ENCODE data around the gene DNM3.
"Not testable (repeated sequence)": the region's sequence is repeated elsewhere in the genome, so short reads cannot be mapped to it uniquely, and the experiment has no call there.

The DNM3 gene

GRCh38 chr1:171984850-171985485, 143.7 kb downstream of the DNM3 start:
- no peak for DNase-seq

- no peak for DNase-seq
Measured at GRCh38 chr1:171985639-171986038, 144.3 kb downstream of the DNM3 start.

- no peak for DNase-seq
Measured at GRCh38 chr1:171988243-171988885, 147.1 kb downstream of the DNM3 start.

DNA sequence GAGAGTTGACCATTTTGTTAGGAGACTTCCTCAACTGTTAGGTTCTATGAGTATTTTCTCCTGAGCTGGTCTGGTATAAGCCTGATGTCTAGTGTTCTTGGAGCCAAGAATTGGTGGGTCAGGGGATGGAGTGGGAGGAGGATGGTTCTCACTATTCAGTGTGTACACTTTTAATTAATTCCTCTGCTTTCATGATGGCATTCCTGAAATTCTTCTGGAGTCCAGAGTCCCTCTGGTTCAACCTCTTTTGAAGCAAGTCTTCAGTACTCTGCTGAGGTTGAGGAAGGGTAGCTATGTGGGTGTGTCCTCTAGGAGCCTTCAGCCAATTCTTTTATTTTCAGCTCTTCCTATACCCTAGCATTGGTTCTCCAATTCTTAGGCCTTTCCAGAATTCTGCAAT, 149.1 kb downstream of the DNM3 start:
- no peak for DNase-seq

GRCh38 chr1:171994293-171994692, 153.0 kb downstream of the DNM3 start:
- DNase-seq: no peak

DNA sequence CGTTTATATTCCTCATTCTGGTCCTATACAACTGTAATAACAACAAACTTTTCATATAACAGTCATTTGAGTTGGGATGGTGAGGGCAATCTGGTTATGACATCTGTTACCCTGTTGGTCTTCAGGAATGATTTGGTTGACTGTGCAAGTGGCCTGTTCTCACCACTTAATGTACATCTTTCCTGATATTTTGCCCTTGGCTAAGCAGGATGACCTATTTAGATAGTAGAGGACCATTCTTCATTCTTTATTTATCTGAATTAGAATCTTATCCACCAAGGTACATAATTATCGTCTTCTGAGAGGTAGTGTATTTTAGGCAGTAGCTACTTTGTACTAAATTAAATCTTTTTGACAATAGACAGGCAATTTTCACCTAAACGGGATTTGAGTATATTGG, 154.3 kb downstream of the DNM3 start:
- DNase-seq: no peak

- no peak for DNase-seq
Measured at GRCh38 chr1:171997936-171998335, 156.6 kb downstream of the DNM3 start.

DNA sequence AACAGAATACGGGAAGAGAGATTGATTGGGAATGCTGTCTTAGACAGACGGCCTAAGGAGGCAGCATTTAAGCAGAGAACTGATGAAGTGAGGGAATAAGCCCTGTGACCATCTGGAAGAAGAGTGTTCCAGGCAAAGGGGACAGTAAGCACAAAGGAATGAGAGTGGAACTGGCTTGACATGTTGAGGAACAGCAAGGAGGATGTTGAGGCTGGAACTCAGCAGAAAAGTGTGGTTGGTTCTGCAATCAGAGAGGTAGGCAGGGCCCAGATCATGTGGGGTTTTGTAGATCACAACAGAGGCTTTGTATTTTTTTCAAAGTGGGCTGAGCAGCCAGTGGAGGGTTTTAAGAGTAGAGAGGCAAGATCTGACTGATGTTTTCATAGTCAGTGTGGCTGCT, 157.4 kb downstream of the DNM3 start:
- DNase-seq: no peak

GRCh38 chr1:171999756-172000155, 158.5 kb downstream of the DNM3 start:
- DNase-seq: no peak

DNA sequence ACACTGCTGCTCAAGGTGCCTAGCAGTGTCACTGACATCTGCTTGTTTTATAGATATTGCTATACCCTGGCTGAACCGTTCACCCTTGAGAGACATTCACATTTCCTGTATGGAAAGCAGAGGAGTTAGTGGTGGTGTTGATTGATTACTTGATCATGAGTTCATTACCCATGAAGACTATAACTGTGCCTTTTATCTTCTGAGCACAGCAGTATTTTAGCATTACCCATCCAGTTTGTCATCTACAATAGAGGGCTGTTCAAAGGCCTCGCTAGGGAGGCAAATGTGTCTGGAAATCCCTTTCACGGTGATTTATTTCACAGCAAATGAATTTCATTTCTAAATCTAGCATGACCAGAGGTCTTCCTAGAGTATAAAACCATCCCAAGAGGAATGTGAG, 160.0 kb downstream of the DNM3 start:
- no peak for DNase-seq

GRCh38 chr1:172002725-172003345, 161.5 kb downstream of the DNM3 start:
- DNase-seq: peak; percentile 5 to 7

- DNase-seq: no peak
Measured at GRCh38 chr1:172003766-172004530, 162.7 kb downstream of the DNM3 start.

DNA sequence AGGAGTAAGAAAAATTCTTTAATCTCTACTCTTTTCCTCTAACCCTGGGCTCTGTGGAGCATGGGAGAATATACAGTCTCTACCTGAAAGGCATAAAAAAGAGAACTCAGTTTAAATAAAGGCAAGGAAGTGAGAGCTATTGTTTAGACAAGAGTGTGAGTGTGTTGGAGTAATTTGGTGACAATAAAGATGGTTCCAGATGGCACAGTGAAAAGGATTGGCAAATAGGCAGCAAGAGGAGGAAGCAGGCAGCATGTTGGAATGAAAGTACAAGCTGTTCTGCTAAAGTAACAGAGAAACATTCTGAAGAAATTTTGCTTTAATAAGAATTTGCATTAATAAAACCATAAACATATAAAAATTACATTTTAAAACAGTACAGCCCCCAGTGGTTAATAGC, 163.4 kb downstream of the DNM3 start:
- no peak for DNase-seq

GRCh38 chr1:172005856-172006255, 164.6 kb downstream of the DNM3 start:
- DNase-seq: no peak

DNA sequence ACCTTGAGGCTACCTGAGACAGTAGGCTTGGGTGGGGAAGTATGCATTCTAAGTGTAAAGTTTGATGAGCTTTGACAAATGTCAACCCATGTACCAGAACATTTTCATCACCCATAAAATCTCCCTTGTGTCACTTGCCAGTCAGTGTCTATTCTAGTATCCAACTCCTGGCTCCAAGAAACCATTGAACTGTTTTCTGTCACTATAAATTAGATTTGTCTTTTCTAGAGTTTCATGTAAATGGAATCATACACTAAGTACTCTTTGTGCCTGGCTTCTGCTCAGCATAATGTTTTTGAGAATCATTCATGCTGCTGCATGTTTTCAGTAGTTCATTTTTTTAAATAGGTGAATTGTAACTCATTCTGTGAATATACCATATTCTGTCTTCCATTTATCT, 165.4 kb downstream of the DNM3 start:
- no peak for DNase-seq

DNA sequence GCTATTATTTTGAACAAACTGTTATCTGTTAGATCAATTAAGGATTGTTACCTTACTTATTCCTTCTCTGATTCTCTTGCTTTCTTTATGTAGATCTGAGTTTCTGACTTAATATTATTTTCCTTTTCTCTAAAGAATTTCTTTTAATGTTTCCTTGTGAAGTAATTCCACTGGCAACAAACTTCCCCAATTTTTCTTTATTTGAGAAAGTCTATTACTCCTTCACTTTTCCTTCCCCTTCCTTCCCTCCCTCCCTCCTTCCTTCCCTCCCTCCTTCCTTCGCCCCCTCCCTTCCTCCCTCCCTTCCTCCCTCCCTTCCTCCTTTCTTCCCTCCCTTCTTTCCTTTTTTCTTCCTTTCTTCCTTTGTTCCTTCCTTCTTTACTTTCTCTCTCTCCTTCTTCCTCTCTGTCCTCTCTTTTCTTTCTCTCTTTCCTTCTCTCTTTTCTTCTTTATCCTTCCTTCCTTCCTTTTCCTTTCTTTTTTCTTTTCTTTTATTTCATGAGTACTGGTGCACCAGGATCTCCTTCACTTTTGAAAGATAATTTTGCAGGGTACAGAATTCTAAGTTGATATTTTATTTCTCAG, 177.5 kb downstream of the DNM3 start:
- DNase-seq: no peak

DNA sequence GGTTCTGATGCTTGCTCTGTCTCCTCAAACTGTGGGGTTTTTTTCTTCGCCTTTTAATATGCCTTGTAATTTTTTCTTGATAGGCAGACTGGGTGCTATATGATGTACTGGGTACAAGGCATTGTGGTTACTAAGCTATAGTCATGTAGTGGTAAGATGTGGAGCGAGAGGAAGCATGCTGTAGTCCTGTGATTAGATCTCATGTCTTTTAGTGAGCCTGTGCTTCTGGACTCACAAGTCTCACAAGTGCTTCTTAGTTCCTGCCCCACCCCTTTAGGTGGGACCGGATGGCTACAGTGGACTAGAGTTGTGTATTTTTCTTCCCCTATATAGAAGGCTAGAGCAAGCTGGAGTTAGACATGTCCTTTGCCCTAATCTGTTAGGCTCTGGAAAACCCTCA, 178.7 kb downstream of the DNM3 start:
- no peak for DNase-seq

GRCh38 chr1:172024516-172024915, 183.2 kb downstream of the DNM3 start:
- DNase-seq: no peak

GRCh38 chr1:172024944-172025738, 183.8 kb downstream of the DNM3 start:
- DNase-seq: not testable (repeated sequence)

DNA sequence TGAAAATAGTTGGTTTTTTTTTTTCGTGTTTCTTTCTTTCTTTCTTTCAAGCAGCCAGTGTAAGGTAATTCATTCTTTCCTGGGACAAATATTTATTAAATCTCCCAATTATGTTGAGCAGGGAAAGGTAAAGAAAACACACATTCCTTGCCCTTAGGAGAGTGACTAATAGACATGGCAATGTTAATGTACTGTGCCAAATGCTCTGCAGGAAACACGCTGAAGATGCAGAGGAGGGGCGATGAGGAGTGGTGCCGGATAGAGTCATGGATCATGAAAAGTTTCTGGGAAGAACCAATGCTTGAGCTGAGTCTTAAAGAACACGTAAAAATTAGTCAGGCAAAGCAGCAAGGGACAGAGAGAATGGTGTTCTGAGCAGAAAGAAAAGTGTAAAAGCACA, 199.2 kb downstream of the DNM3 start:
- no peak for DNase-seq

- DNase-seq: no peak
Measured at GRCh38 chr1:172041102-172041501, 199.8 kb downstream of the DNM3 start.

- no peak for DNase-seq
Measured at GRCh38 chr1:172041742-172042141, 200.4 kb downstream of the DNM3 start.

DNA sequence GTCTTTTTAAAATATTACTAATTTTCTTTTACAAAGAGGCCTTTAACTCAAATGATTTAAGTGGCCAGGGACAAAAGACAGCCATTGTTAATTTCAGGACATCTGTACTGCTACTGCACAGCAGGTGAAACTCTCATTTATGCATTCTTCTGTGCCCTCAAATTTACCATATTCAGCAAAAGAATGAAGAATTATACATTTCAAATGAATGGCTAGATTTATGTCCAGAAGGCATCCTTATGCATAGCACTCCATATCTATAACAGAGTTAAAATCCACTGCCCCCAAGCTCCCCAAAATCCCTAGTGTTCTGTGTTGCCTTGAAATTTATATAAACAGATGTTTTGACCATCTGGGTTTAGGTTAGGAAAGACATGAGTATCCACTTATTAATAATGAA, 202.6 kb downstream of the DNM3 start:
- DNase-seq: no peak

Data from activated CD4-positive, alpha-beta T cell treated with anti-CD3 and anti-CD28 coated beads, Interleukin-2, amount 50 U/mL, for 4 hours (primary cell).